Lower lobe of right lung (tissue), 2 donors: ENCODE results near the gene MKI67. TPM values are rescaled to one million over a fixed set of nuclear protein-coding genes. Genes with fewer than 3 reads are reported as not detected.

Experiments used
- ATAC-seq, 2 donors: fragments of 200-7000 bp; cut with Tn5 transposase; one replicate each; pipeline ENCODE4 v1.9.1; 2020 to 2022; ENCODE audit warnings: mild to moderate bottlenecking in 2 of 2, moderate library complexity in 2 of 2
- DNase-seq: peaks from one replicate; pipeline ENCODE4 v3.0.0-alpha.2; 2020
- H3K27ac ChIP-seq: fragments of 200-600 bp; one replicate; pipeline ENCODE4 v1.8.0; 2022
- H3K27me3 ChIP-seq: fragments of 200-600 bp; one replicate; pipeline ENCODE4 v1.8.0; 2022; ENCODE audit warnings: low read depth
- H3K36me3 ChIP-seq: fragments of 200-600 bp; one replicate; pipeline ENCODE4 v1.8.0; 2022; ENCODE audit warnings: mild to moderate bottlenecking
- H3K4me1 ChIP-seq: fragments of 200-600 bp; one replicate; pipeline ENCODE4 v1.8.0; 2022
- H3K4me3 ChIP-seq: fragments of 200-600 bp; one replicate; pipeline ENCODE4 v1.8.0; 2022; ENCODE audit warnings: mild to moderate bottlenecking
- H3K9me3 ChIP-seq: fragments of 200-600 bp; one replicate; pipeline ENCODE4 v1.8.0; 2022
- intact Hi-C: fragments of 100-400 bp; cut with DNase I; formaldehyde crosslinking; loops from one replicate; pipeline ENCODE4 v1.11.0; 2022
- total RNA-seq: library from RNA; stranded (reverse); fragmentation: NEBNext Ultra II Directional; extraction: Animal tissue kit (Norgen Biotek cat#: 25700); gene quantifications from one replicate; pipeline ENCODE4 v1.2.1, GENCODE V29; 2021
- TF ChIP-seq, protein P1 (sequence below): fragments of 200-600 bp; IDR thresholded peaks from one replicate; pipeline ENCODE4 v1.8.0; 2022; ENCODE audit warnings: antibody characterized with exemption, mild to moderate bottlenecking
- donor health status: DM: no; HTN: yes; CAD: no; lungs with severe emphysema.

The MKI67 gene
- total RNA-seq, 1 donor from 2014 or later = 4.8 TPM

DNA sequence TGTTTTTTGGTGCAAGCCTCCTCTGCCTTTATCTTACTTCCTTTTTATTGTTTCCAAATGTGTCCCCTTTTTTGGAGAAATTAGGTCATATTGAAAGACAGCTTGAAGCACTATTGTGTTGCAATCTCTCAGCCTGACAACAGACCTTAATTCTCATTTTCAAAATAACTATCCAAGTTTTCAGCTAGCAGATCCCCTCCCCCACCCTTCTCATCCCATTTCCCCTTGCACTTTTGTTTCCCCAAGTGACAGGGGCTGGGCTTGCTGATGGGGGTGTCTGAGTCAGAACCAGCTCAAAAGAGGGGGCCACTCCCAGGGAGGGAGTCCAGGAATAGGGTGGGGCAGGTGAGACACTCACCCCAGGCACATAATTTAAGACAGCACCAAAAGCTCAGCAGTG is 75.3 kb downstream of the MKI67 start:
- Histone ChIP-seq H3K27me3 (no peaks in the 10 kb centered on the region), H3K9me3 (no peaks in the 10 kb centered on the region), H3K27ac (peak overlapping the region; percentile 25), H3K4me3 (no peak overlapping the region), H3K36me3 (peaks cover 40% of the 10 kb centered on the region), H3K4me1 (peaks cover 47% of the 10 kb centered on the region)
- TF ChIP-seq, protein P1, sequence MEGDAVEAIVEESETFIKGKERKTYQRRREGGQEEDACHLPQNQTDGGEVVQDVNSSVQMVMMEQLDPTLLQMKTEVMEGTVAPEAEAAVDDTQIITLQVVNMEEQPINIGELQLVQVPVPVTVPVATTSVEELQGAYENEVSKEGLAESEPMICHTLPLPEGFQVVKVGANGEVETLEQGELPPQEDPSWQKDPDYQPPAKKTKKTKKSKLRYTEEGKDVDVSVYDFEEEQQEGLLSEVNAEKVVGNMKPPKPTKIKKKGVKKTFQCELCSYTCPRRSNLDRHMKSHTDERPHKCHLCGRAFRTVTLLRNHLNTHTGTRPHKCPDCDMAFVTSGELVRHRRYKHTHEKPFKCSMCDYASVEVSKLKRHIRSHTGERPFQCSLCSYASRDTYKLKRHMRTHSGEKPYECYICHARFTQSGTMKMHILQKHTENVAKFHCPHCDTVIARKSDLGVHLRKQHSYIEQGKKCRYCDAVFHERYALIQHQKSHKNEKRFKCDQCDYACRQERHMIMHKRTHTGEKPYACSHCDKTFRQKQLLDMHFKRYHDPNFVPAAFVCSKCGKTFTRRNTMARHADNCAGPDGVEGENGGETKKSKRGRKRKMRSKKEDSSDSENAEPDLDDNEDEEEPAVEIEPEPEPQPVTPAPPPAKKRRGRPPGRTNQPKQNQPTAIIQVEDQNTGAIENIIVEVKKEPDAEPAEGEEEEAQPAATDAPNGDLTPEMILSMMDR = no peak
- DNase-seq (no peak), ATAC-seq (no peak)
- intact Hi-C loops = no loop called here

DNA sequence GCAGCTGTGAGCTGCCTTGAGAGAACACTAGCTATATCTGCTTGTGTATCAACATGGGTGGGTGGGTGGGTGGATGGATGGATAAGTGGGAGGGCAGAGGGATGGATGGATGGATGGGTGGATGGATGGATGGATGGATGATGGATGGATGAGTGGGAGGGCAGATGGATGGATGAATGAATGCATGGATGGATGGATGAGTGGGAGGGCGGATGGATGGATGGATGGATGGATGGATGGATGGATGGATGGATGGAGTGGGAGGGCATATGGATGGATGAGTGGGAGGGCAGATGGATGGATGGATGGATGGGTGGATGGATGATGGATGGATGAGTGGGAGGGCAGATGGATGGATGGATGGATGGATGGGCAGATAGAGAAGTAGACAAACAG is 76.1 kb downstream of the MKI67 start:
- H3K36me3 ChIP-seq = peaks cover 32% of the 10 kb centered on the region
- no peak for DNase-seq
- H3K9me3 ChIP-seq = no peaks in the 10 kb centered on the region
- no peak overlapping the region for H3K4me3 ChIP-seq
- no peaks in the 10 kb centered on the region for H3K27me3 ChIP-seq
- H3K27ac ChIP-seq = peak overlapping the region; percentile 82
- TF ChIP-seq, protein P1 = no peak
- H3K4me1 ChIP-seq = peaks cover 53% of the 10 kb centered on the region
- intact Hi-C loops = no loop called here
- no peak for ATAC-seq

DNA sequence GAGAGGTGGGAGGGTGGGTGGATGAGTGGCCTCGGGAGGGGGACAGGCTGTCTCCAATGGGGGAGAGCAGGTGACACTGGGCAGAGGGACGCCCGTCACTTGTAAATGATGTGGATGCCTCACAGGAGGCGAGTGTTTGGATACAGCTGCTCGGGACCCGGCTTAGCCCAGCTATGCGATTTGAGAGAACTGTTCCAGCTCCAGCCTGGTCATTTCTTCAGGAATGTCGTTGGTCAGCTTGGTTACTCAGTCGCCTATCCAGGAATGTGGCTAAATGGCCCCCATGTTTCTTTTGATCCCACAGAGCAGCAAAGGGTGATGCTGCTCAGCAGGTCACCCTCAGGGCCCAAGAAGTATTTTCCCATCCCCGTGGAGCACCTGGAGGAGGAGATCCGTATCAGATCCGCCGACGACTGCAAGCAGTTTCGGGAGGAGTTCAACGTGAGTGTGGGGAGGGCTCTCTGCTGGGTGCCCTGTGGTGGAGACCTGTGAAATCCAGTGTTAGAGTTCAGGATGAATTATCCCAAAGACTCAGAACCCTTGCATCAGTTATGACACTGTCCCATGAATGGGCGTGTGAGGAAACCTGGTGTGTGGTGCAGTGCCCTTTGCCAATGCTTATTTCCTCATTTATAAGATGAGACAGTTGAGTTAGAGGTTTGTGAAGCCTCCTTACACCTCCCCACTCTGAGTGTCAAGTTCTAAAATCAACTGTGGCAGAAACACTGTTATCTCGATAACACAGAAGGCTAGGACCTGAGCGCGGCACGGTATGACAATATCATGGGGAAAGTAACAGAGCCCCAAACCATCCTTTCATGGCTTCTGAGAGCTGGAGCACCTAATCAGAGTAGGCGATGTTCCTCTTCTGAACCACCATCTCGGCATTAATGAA is 76.8 kb downstream of the MKI67 start:
- Histone ChIP-seq H3K9me3 (no peaks in the 10 kb centered on the region), H3K4me1 (peaks cover 50% of the 10 kb centered on the region), H3K27me3 (no peaks in the 10 kb centered on the region), H3K4me3 (peak overlapping the region; percentile 53), H3K36me3 (peaks cover 26% of the 10 kb centered on the region), H3K27ac (peak overlapping the region; percentile 82)
- ATAC-seq = no peak
- intact Hi-C loops = no loop called here
- DNase-seq = no peak
- TF ChIP-seq, protein P1 = no peak

DNA sequence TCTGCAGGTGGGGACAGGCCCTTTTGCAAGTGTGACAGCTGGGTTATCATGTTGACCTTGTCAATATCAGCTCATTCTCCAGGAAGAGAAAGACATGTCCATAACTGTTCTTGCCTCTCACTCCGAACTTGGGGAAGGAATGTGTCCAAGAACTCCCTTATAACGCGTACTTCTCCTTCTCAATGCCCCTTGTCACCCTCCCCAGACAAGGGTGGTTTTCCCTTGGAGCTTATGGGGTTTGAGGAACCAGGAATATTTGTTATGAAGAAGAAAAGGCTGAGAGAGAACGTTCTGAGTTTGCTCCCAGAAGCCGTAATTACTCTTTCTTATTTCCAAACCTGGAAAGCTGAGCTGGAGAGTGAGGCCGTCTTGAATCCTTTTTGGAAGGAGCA is 77.4 kb downstream of the MKI67 start:
- H3K4me1 ChIP-seq = peaks cover 49% of the 10 kb centered on the region
- intact Hi-C loops = no loop called here
- no peaks in the 10 kb centered on the region for H3K9me3 ChIP-seq
- peak overlapping the region; percentile 53 for H3K4me3 ChIP-seq
- H3K36me3 ChIP-seq = peaks cover 26% of the 10 kb centered on the region
- TF ChIP-seq, protein P1 = no peak
- no peak for ATAC-seq
- no peak for DNase-seq
- peak overlapping the region; percentile 82 for H3K27ac ChIP-seq
- no peaks in the 10 kb centered on the region for H3K27me3 ChIP-seq

DNA sequence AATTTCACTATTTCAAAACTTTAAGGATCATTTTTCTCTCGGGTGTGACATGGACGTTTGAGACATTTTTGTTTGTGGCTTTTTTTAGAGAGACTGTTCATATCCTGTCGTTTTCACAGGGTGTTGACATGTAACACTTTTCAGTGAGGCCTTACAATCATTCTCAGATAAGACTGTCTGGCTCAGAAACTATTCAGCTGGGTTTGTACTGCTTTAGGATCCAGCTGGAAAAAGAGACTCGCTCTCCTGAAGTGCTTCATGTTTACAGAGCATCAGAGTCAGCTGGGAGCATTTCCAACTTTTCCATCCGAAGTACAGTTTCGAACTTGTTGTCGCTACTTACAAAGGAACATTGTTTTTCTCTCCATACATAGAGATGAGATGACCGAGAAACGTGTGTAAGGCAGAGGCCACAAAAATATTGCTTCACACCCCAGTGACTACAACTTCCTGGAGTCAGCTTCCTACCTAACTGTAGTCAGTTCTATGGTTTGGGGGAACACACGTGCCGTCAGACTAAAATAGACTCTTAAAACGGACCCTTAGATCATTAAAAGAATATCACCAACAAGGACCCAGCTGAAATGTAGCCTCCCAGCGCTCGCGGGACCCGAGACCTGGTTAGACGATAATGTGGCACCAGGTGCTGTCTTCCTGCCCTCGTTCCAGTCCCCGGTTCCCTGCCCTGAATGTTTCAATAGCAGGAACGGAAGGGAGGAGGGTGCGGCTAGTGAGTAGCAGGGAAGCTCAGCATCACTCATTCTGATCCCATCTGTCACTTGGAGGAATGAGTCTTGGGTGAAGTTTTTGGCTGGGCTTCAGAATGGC is 78.0 kb downstream of the MKI67 start:
- H3K27ac ChIP-seq = peak overlapping the region; percentile 82
- TF ChIP-seq, protein P1 = no peak
- peaks cover 49% of the 10 kb centered on the region for H3K4me1 ChIP-seq
- peaks cover 26% of the 10 kb centered on the region for H3K36me3 ChIP-seq
- H3K27me3 ChIP-seq = no peaks in the 10 kb centered on the region
- ATAC-seq (peak; percentile 56 to 63), DNase-seq (no peak)
- no peaks in the 10 kb centered on the region for H3K9me3 ChIP-seq
- intact Hi-C loops = no loop called here
- H3K4me3 ChIP-seq = peak overlapping the region; percentile 53
